ENCODE data around the gene HSD3B1. TPM values are rescaled to one million over a fixed set of nuclear protein-coding genes. Genes with fewer than 3 reads are reported as not detected.

HSD3B1 gene
- total RNA-seq, result not detected

GRCh38 chr1:119506941-119507340, at the start of gene HSD3B1:
TSS of gene HSD3B1 (plus strand) at chr1:119507210. CDS start at chr1:119507477, 267 bp downstream.
- no peak for TF ChIP-seq POLR2A (IDR thresholded peaks at IDR 0.05)
- no peak for TF ChIP-seq CTCF (IDR thresholded peaks at IDR 0.05)
- no peak for TF ChIP-seq EP300 (IDR thresholded peaks at IDR 0.05)
- 78 to 80% methylated on average over 1 of the region's 1 CpG for WGBS, 2 donors
- H3K27ac ChIP-seq, result no peak within 1 kb of the TSS

GRCh38 chr1:119462964-119463363, 44.0 kb upstream of the HSD3B1 start:
- WGBS, 2 donors, result 88 to 96% methylated on average over 2 of the region's 2 CpGs

More at GRCh38 chr1:119506941-119507340, at the start of gene HSD3B1:
- no peak within 1 kb of the TSS for H3K4me3 ChIP-seq
- H3K4me1 ChIP-seq, result no peaks in the 10 kb centered on the region
- no peak for DNase-seq (ENCODE audit: low spot score in 2 of 2)
- H3K27me3 ChIP-seq, result no peaks in the 10 kb centered on the region
- no peaks in the 10 kb centered on the region for H3K36me3 ChIP-seq
- no peaks in the 10 kb centered on the region for H3K9me3 ChIP-seq

GRCh38 chr1:119463569-119463968, 43.4 kb upstream of the HSD3B1 start:
- TF ChIP-seq CTCF (IDR thresholded peaks at IDR 0.05) (no peak), EP300 (IDR thresholded peaks at IDR 0.05) (no peak), POLR2A (IDR thresholded peaks at IDR 0.05) (no peak)
- no peak for DNase-seq (ENCODE audit: low spot score in 2 of 2)
- WGBS, 2 donors, result 85 to 93% methylated on average over 2 of the region's 2 CpGs

More at GRCh38 chr1:119462964-119463363, 44.0 kb upstream of the HSD3B1 start:
- TF ChIP-seq EP300 (IDR thresholded peaks at IDR 0.05) (no peak), CTCF (IDR thresholded peaks at IDR 0.05) (no peak), POLR2A (IDR thresholded peaks at IDR 0.05) (no peak)
- no peaks in the 10 kb centered on the region for H3K27me3 ChIP-seq
- H3K27ac ChIP-seq, result no peak overlapping the region
- no peaks in the 10 kb centered on the region for H3K9me3 ChIP-seq
- H3K4me1 ChIP-seq, result no peaks in the 10 kb centered on the region
- DNase-seq (ENCODE audit: low spot score in 2 of 2), result no peak
- no peaks in the 10 kb centered on the region for H3K36me3 ChIP-seq
- no peak overlapping the region for H3K4me3 ChIP-seq

GRCh38 chr1:119466445-119466844, 40.6 kb upstream of the HSD3B1 start:
- Histone ChIP-seq H3K27ac (no peak overlapping the region), H3K4me1 (no peaks in the 10 kb centered on the region), H3K9me3 (no peaks in the 10 kb centered on the region), H3K4me3 (no peak overlapping the region), H3K36me3 (no peaks in the 10 kb centered on the region), H3K27me3 (no peaks in the 10 kb centered on the region)
- 70 to 80% methylated on average over 2 of the region's 2 CpGs for WGBS, 2 donors
- TF ChIP-seq EP300 (IDR thresholded peaks at IDR 0.05), result no peak
- TF ChIP-seq POLR2A (IDR thresholded peaks at IDR 0.05), result no peak
- no peak for TF ChIP-seq CTCF (IDR thresholded peaks at IDR 0.05)
- DNase-seq (ENCODE audit: low spot score in 2 of 2), result no peak

More at GRCh38 chr1:119463569-119463968, 43.4 kb upstream of the HSD3B1 start:
- Histone ChIP-seq H3K27me3 (no peaks in the 10 kb centered on the region), H3K4me1 (no peaks in the 10 kb centered on the region), H3K4me3 (no peak overlapping the region), H3K9me3 (no peaks in the 10 kb centered on the region), H3K36me3 (no peaks in the 10 kb centered on the region), H3K27ac (no peak overlapping the region)

GRCh38 chr1:119467219-119467618, 39.8 kb upstream of the HSD3B1 start:
- 86 to 90% methylated on average over 1 of the region's 1 CpG for WGBS, 2 donors
- Histone ChIP-seq H3K27ac (no peak overlapping the region), H3K4me3 (no peak overlapping the region), H3K36me3 (no peaks in the 10 kb centered on the region), H3K27me3 (no peaks in the 10 kb centered on the region), H3K4me1 (no peaks in the 10 kb centered on the region), H3K9me3 (no peaks in the 10 kb centered on the region)
- no peak for TF ChIP-seq CTCF (IDR thresholded peaks at IDR 0.05)
- no peak for TF ChIP-seq EP300 (IDR thresholded peaks at IDR 0.05)
- no peak for TF ChIP-seq POLR2A (IDR thresholded peaks at IDR 0.05)
- DNase-seq (ENCODE audit: low spot score in 2 of 2), result no peak
